ENCODE data around the gene C1QTNF8. TPM values are rescaled to one million over a fixed set of nuclear protein-coding genes. Genes with fewer than 3 reads are reported as not detected.

C1QTNF8 gene
- total RNA-seq, 4 donors from 2014 or later = not detected

DNA sequence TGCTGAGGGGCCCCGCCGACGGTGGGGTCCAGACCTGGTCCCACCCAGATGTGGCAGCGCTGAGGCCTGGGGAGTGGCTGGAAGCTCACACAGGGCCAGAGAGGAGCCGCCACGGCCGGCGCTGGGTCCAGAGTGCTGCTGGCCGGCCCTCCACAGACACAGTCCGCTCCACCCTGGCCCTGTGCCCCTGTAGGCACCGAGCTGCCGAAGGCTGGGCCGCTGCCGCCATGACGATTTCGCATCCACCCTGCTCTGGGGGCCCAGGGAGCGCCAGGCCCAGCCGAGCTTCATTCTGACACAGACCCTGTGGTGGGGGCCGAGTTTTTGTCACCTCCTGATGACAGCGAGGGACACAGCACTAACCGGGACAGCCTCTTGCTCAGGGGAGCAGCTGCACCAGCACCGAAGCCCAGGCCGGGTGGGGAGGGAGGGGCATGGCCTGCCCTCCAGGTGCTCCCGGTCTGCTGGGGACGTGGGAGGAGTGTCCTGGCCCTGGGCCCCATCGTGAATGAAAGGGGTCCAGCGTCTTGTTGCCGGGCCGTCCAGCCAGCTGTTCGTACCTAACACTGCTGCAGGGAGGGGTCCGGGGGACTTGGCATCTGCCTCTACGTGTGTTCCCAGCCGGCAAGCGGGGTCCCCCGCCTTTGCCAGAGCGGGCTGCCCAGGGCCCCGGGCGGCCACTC lies 50.6 kb downstream of the C1QTNF8 start:
- H3K4me3 ChIP-seq = no peak overlapping the region
- no peaks in the 10 kb centered on the region for H3K36me3 ChIP-seq
- peaks cover 0 to 96% (median 13%) of the 10 kb centered on the region in 4 donors for H3K27me3 ChIP-seq
- intact Hi-C loops (cut with DNase I) = no loop called here
- H3K9me3 ChIP-seq = peaks cover 0 to 8% (median 3%) of the 10 kb centered on the region in 4 donors
- no peak overlapping the region for H3K27ac ChIP-seq (replicated peaks in 1 of 4)
- no peak for DNase-seq (ENCODE audit: extremely low spot score)
- 63% methylated on average over 27 of the region's 38 CpGs for WGBS
- no peak for TF ChIP-seq POLR2A (IDR thresholded peaks at IDR 0.05; ENCODE audit: low read depth)
- TF ChIP-seq EP300 (IDR thresholded peaks at IDR 0.05) = no peak
- no peak for TF ChIP-seq POLR2AphosphoS5 (IDR thresholded peaks at IDR 0.05)
- TF ChIP-seq, protein P1, sequence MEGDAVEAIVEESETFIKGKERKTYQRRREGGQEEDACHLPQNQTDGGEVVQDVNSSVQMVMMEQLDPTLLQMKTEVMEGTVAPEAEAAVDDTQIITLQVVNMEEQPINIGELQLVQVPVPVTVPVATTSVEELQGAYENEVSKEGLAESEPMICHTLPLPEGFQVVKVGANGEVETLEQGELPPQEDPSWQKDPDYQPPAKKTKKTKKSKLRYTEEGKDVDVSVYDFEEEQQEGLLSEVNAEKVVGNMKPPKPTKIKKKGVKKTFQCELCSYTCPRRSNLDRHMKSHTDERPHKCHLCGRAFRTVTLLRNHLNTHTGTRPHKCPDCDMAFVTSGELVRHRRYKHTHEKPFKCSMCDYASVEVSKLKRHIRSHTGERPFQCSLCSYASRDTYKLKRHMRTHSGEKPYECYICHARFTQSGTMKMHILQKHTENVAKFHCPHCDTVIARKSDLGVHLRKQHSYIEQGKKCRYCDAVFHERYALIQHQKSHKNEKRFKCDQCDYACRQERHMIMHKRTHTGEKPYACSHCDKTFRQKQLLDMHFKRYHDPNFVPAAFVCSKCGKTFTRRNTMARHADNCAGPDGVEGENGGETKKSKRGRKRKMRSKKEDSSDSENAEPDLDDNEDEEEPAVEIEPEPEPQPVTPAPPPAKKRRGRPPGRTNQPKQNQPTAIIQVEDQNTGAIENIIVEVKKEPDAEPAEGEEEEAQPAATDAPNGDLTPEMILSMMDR (IDR thresholded peaks at IDR 0.05) = no peak
- peaks cover 0 to 42% (median 20%) of the 10 kb centered on the region in 4 donors for H3K4me1 ChIP-seq

DNA sequence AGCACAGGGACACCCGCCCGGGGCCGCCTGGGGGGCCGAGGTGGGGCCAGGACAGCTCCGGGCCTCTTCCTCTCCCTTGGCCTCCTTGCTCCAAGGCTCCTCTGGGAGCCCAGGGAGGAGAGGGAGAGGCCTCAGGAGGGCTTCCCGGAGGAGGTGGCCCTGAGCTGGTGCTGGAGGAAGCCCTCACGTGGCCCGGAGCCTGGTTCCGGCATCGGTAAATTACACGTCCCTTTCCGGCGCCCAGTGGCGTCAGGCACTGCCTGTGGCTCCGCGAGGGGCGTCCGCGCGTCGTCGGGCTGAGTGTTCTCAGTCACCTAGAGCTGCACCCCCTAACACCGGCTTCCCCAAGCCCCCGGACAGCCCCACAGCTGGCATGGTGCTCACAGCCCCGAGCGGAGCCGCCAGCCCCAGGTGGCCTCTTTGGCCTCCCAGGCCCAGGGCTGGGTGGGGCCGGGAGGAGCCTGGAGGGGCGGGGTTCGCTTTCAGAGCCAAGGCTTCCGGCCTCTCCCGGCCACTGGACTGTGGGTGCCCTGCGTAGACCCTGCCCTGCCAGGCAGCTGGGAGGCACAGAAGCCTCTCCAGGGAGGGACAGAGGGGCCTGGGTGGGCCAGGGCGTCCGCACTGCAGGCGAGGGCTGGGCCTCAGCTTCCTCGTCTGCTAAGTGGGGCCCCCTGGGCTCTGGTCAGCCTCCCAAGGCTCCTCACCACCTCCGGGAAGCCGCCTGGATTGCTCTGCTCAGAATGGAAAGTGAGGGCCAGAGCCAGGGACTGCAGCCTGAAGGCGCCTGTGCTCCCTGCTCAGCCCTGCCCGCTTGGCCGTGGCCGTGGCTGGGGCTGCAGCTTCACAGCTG lies 51.4 kb downstream of the C1QTNF8 start:
- H3K4me3 ChIP-seq = no peak overlapping the region
- 69% methylated on average over 13 of the region's 43 CpGs for WGBS
- intact Hi-C loops (cut with DNase I) = no loop called here
- peaks cover 0 to 42% (median 20%) of the 10 kb centered on the region in 4 donors for H3K4me1 ChIP-seq
- TF ChIP-seq EP300 (IDR thresholded peaks at IDR 0.05) = no peak
- no peak for TF ChIP-seq POLR2A (IDR thresholded peaks at IDR 0.05; ENCODE audit: low read depth)
- TF ChIP-seq, protein P1 (IDR thresholded peaks at IDR 0.05) = no peak
- no peak for TF ChIP-seq POLR2AphosphoS5 (IDR thresholded peaks at IDR 0.05)
- DNase-seq (ENCODE audit: extremely low spot score) = no peak
- no peaks in the 10 kb centered on the region for H3K36me3 ChIP-seq
- peaks cover 0 to 96% (median 13%) of the 10 kb centered on the region in 4 donors for H3K27me3 ChIP-seq
- no peak overlapping the region for H3K27ac ChIP-seq (replicated peaks in 1 of 4)
- peaks cover 0 to 8% (median 3%) of the 10 kb centered on the region in 4 donors for H3K9me3 ChIP-seq

DNA sequence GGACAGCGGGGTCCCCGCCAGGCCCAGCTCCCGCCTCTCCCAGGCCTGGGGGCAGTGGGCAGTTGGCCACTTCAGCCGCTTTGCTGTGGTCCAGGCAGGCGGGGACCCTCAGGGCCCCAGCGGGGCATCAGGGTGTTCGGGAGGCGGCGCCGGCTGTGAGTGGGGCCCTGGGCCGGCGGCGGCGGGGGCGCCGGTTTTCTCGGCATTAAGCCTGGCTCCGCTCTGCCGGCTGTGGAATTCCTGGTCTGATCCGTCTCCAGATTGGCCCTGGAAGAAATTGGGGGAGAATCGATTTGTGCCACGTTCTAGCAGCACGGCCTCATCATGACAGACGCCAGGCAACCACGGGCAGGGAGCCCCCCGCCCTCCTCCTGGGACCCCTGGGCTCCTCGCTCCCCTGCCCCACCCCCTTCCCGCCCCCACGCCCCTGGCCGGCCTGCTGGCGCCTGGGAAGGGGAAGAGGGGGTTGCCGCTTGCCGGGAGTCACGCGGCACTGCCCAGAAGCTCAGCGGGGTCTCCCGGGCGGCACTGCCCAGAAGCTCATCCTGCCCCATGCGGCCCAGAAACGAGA lies 52.1 kb downstream of the C1QTNF8 start:
- DNase-seq (ENCODE audit: extremely low spot score) = no peak
- intact Hi-C loops (cut with DNase I) = no loop called here
- Histone ChIP-seq H3K27me3 (peaks cover 0 to 96% (median 13%) of the 10 kb centered on the region in 4 donors), H3K27ac (replicated peaks in 1 of 4) (no peak overlapping the region), H3K36me3 (no peaks in the 10 kb centered on the region), H3K4me1 (peaks cover 0 to 42% (median 20%) of the 10 kb centered on the region in 4 donors), H3K4me3 (no peak overlapping the region), H3K9me3 (peaks cover 0 to 8% (median 3%) of the 10 kb centered on the region in 4 donors)
- TF ChIP-seq POLR2AphosphoS5 (IDR thresholded peaks at IDR 0.05) (no peak), POLR2A (IDR thresholded peaks at IDR 0.05; ENCODE audit: low read depth) (no peak), EP300 (IDR thresholded peaks at IDR 0.05) (no peak)
- TF ChIP-seq, protein P1 (IDR thresholded peaks at IDR 0.05) = no peak
- WGBS = 58% methylated on average over 3 of the region's 40 CpGs

DNA sequence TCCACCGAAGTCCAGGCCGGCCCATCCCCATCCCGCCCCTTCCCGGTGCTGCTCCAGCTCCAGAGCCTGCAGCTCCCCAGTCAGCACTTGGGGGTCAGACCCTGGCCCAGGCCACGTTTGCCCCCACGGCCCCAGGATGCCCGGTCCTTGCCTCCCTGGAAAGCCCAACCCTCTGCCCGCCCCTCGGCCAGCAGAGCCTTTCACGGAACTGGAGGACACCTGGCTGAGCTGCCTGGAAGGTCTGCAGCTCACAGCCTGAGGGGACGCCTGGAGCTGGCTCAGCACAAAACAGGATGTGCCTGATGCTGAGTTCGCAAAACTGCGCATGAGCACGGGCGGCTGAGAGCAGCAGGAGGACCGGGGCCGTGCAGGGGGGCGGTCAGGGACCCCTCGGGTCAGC lies 53.2 kb downstream of the C1QTNF8 start:
- no peak for DNase-seq (ENCODE audit: extremely low spot score)
- H3K9me3 ChIP-seq = peaks cover 0 to 8% (median 3%) of the 10 kb centered on the region in 4 donors
- intact Hi-C loops (cut with DNase I) = no loop called here
- no peak overlapping the region for H3K27ac ChIP-seq (replicated peaks in 1 of 4)
- peaks cover 0 to 96% (median 13%) of the 10 kb centered on the region in 4 donors for H3K27me3 ChIP-seq
- TF ChIP-seq POLR2A (IDR thresholded peaks at IDR 0.05; ENCODE audit: low read depth) = no peak
- no peak for TF ChIP-seq POLR2AphosphoS5 (IDR thresholded peaks at IDR 0.05)
- TF ChIP-seq EP300 (IDR thresholded peaks at IDR 0.05) = no peak
- TF ChIP-seq, protein P1 (IDR thresholded peaks at IDR 0.05) = no peak
- no peaks in the 10 kb centered on the region for H3K36me3 ChIP-seq
- WGBS = 29% methylated on average over 11 of the region's 19 CpGs
- peaks cover 0 to 32% (median 11%) of the 10 kb centered on the region in 4 donors for H3K4me1 ChIP-seq
- no peak overlapping the region for H3K4me3 ChIP-seq

All from esophagus muscularis mucosa (tissue), 4 donors.